Vagina (tissue), 2 donors: ENCODE data around the gene MCIDAS.

Experiments used
- CTCF ChIP-seq, 3 experiments: fragments of 450-650 bp in 2 of 3; fragments of 200-600 bp in 1 of 3; sonication (generic) in 1 of 3; IDR thresholded peaks; one replicate each; pipeline ENCODE4 v1.5.1; 2017 to 2019; ENCODE audit warnings: antibody characterized with exemption in 3 of 3, mild to moderate bottlenecking in 2 of 3, moderate library complexity in 2 of 3
- POLR2A ChIP-seq, 2 donors: fragments of 450-650 bp; IDR thresholded peaks; one replicate each; pipeline ENCODE4 v1.6.1; 2017; ENCODE audit warnings: antibody characterized with exemption in 2 of 2, mild to moderate bottlenecking in 2 of 2, moderate library complexity in 2 of 2
- POLR2AphosphoS5 ChIP-seq, 2 donors: sonication (generic); formaldehyde crosslinking; IDR thresholded peaks; one replicate each; pipeline ENCODE4 v1.9.0; 2017; ENCODE audit warnings: antibody characterized with exemption in 2 of 2, mild to moderate bottlenecking in 2 of 2, low read depth in 1 of 2; ENCODE audit not compliant: insufficient read depth in 1 of 2

GRCh38 chr5:55227664-55228430 is 732 bp upstream of the MCIDAS start:
- TF ChIP-seq POLR2A (IDR thresholded peaks at IDR 0.05) (no peak), CTCF (IDR thresholded peaks at IDR 0.05) (no peak), POLR2AphosphoS5 (IDR thresholded peaks at IDR 0.05; ENCODE audit: insufficient read depth in 1 of 2, low read depth in 1 of 2) (no peak)
